Kidney epithelial cell (primary cell): ENCODE results near the gene ACTL7B. TPM values are rescaled to one million over a fixed set of nuclear protein-coding genes. Genes with fewer than 3 reads are reported as not detected.

Source experiments
- DNase-seq: peaks from one replicate; pipeline ENCODE4 v3.0.0-alpha.2; 2010; ENCODE audit warnings: low read depth
- H3K27me3 ChIP-seq: 2 replicates; pipeline ENCODE4 v1.6.0; 2011; ENCODE audit warnings: low read length; ENCODE audit not compliant: control insufficient read depth, insufficient read depth
- H3K36me3 ChIP-seq: 2 replicates; pipeline ENCODE4 v1.5.1; 2011; ENCODE audit warnings: low read length; ENCODE audit not compliant: control insufficient read depth, insufficient read depth
- H3K4me3 ChIP-seq: 2 replicates; pipeline ENCODE4 v1.5.1; 2011; ENCODE audit warnings: low read depth, mild to moderate bottlenecking, control low read depth, low read length
- total RNA-seq: library from RNA; depleted of rRNA; stranded (reverse); fragments of >200 nt; gene quantifications from 2 replicates; pipeline ENCODE4 v1.2.3, GENCODE V29; 2015
- TF ChIP-seq, protein P1 (sequence below): IDR thresholded peaks from 2 replicates; pipeline ENCODE4 v1.5.1; 2011; ENCODE audit warnings: mild to moderate bottlenecking, moderate library complexity, low read length, control low read depth, inconsistent platforms; ENCODE audit not compliant: insufficient read depth, poor library complexity, severe bottlenecking

Gene ACTL7B
- total RNA-seq, 1 donor from 2014 or later, result not detected

DNA sequence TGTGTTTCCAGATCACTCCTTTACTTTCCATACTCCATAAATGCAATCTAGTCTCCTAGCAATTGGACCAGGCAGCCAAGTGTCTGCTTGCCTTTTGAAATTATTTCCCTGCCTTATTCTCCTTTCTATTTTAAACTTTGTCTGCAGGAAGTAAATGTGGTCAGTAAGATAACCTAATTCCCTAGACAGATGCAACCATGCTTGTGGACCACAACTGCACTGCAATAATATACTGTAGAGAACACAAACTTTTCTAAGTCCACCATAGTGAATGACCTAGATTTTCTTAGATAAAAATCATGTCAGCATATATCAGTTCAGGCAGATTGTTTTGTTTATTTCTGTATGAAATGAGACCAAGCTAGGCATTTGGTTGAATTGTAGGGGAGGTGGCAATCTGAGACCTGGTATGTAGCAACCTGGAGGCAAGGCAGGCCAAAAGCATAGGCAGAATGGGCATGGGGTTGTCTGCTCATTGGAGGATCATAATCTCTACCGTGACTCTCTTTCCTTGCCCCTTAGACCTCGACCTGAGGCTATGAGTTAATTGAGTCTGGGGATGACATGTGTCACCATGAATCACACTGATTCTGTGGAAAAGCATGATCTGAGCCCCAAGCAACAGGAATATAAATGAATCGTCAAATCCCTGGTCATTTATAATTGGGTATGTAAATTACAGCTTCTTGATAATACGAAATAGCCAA is 20.7 kb downstream of the ACTL7B start:
- Histone ChIP-seq H3K4me3 (no peak overlapping the region), H3K36me3 (no peaks in the 10 kb centered on the region), H3K27me3 (no peaks in the 10 kb centered on the region)
- no peak for DNase-seq
- TF ChIP-seq, protein P1, sequence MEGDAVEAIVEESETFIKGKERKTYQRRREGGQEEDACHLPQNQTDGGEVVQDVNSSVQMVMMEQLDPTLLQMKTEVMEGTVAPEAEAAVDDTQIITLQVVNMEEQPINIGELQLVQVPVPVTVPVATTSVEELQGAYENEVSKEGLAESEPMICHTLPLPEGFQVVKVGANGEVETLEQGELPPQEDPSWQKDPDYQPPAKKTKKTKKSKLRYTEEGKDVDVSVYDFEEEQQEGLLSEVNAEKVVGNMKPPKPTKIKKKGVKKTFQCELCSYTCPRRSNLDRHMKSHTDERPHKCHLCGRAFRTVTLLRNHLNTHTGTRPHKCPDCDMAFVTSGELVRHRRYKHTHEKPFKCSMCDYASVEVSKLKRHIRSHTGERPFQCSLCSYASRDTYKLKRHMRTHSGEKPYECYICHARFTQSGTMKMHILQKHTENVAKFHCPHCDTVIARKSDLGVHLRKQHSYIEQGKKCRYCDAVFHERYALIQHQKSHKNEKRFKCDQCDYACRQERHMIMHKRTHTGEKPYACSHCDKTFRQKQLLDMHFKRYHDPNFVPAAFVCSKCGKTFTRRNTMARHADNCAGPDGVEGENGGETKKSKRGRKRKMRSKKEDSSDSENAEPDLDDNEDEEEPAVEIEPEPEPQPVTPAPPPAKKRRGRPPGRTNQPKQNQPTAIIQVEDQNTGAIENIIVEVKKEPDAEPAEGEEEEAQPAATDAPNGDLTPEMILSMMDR, result no peak

DNA sequence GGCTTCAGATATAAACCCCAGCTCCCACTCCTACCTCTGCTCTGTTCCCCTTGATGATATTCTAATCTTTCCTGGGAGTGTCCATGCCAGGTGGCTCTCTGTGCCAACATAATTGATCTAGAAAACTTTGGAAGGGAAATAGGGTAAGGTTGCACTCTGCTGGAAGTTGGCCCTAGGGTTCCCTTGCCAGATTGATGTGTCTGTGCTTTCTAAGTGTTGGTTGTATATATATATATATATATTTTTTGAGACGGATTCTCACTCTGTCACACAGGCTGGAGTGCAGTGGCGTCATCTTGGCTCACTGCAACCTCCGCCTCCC is 23.6 kb downstream of the ACTL7B start:
- TF ChIP-seq, protein P1, result no peak
- Histone ChIP-seq H3K27me3 (no peaks in the 10 kb centered on the region), H3K36me3 (no peaks in the 10 kb centered on the region), H3K4me3 (no peak overlapping the region)
- no peak for DNase-seq

DNA sequence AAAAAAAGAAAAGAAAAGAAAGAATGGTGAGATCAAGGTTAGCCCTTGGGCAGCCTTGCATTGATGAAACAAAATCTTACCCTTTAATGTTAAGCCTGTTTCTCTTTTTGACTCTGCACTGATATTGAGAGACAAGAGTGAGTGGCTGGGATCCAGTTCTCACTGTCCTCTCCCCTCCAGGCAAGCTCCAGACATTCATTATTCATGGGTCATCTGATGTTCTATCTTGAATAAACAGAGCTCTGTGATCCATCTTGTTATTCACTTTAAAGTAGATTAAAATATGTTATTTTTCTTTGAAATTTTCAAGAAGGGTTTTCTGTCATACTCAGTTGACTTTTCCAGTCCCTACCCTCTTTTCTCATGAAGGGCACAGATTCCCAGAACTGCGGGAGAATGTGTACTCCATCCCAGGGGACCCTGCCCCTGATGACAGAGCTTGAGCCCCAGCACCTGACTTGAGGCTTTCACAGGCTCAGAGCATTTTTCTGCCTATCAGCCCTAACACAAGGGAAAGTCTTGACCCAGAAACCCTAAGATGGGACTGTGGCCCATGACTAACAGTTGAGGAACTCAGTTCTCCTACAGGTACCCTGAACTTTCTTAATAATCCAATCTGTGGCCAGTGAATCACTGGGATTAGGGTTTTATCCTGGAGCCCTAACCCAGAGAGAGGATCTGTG is 24.1 kb downstream of the ACTL7B start:
- Histone ChIP-seq H3K36me3 (no peaks in the 10 kb centered on the region), H3K4me3 (no peak overlapping the region), H3K27me3 (no peaks in the 10 kb centered on the region)
- no peak for DNase-seq
- TF ChIP-seq, protein P1, result no peak

DNA sequence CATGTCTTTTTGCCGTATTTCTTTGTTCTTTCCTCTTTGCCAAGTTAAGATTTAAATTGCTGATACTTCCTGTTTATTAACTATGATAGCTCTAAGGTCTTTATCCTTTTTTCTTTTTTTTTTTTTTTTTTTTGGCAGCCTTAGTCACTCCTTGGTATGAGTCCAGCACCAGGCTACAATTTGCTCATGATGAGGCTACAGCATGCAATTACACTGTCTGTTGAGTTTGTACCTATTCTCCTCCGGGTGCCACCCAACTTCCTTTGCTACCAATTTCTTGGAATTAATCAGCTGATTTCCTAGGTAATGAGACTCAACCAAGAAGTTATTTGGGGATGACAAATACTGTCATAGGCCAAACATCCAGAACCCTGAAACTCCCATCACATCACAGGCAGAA is 25.5 kb downstream of the ACTL7B start:
- Histone ChIP-seq H3K36me3 (no peaks in the 10 kb centered on the region), H3K4me3 (no peak overlapping the region), H3K27me3 (no peaks in the 10 kb centered on the region)
- TF ChIP-seq, protein P1, result no peak
- DNase-seq, result no peak

DNA sequence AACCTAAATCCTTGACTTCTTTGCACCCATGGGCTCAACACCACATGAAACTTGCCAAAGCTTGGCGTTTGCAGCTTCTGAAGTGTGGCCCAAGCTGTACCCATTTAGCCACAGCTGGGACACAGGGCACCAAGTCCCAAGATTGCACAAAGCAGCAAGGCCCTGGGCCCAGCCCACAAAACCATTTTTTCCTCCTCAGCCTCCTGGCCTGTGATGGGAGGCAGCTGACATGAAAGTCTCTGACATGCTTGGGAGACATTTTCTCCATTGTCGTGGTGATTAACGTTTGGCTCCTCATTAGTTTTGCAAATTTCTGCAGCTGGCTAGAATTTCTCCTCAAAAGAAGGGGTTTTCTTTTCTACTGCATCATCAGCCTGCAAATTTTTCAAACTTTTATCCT is 32.0 kb downstream of the ACTL7B start:
- H3K27me3 ChIP-seq, result no peaks in the 10 kb centered on the region

More for the DNA sequence above, 32.0 kb downstream of the ACTL7B start:
- H3K36me3 ChIP-seq, result no peaks in the 10 kb centered on the region
- no peak for DNase-seq
- no peak overlapping the region for H3K4me3 ChIP-seq
- TF ChIP-seq, protein P1, result no peak
